Heart right ventricle (tissue), 16 donors: ENCODE data around the gene PHKB. TPM values are rescaled to one million over a fixed set of nuclear protein-coding genes. Genes with fewer than 3 reads are reported as not detected.

Source experiments
- ATAC-seq, 8 donors: fragments of 200-7000 bp; cut with Tn5 transposase; one replicate each; pipeline ENCODE4 v1.9.1; 2020; ENCODE audit warnings: mild to moderate bottlenecking in 8 of 8, moderate library complexity in 8 of 8, moderate number of reproducible peaks in 1 of 8
- DNase-seq, 2 donors: peaks; one replicate each; pipeline ENCODE4 v3.0.0-alpha.2; 2020
- H3K27ac ChIP-seq, 10 donors: fragments of 200-600 bp; sonication (generic) in 2 of 10; one replicate each; pipeline versions ENCODE4 v1.5.0 to v1.8.0; 2020 to 2022; ENCODE audit warnings: mild to moderate bottlenecking in 3 of 10
- H3K27me3 ChIP-seq, 7 donors: fragments of 200-600 bp; one replicate each; pipeline ENCODE4 v1.8.0; 2021 to 2022; ENCODE audit warnings: mild to moderate bottlenecking in 2 of 7
- H3K36me3 ChIP-seq, 9 donors: fragments of 200-600 bp; sonication (generic) in 1 of 9; one replicate each; pipeline versions ENCODE4 v1.5.0 to v1.8.0; 2020 to 2022; ENCODE audit warnings: mild to moderate bottlenecking in 2 of 9
- H3K4me1 ChIP-seq, 9 donors: fragments of 200-600 bp; sonication (generic) in 1 of 9; one replicate each; pipeline versions ENCODE4 v1.5.0 to v1.8.0; 2020 to 2022; ENCODE audit warnings: mild to moderate bottlenecking in 4 of 9
- H3K4me3 ChIP-seq, 10 donors: fragments of 200-600 bp; sonication (generic) in 2 of 10; one replicate each; pipeline versions ENCODE4 v1.5.0 to v1.8.0; 2020 to 2022; ENCODE audit warnings: mild to moderate bottlenecking in 7 of 10, moderate library complexity in 2 of 10
- H3K9me3 ChIP-seq, 11 donors: fragments of 200-600 bp in 10 of 11; sonication (generic) in 2 of 11; one replicate each; pipeline versions ENCODE4 v1.5.0 to v1.8.0; 2013 to 2022; ENCODE audit warnings: mild to moderate bottlenecking in 2 of 11, control low read depth in 1 of 11, moderate library complexity in 1 of 11
- CTCF ChIP-seq, 9 donors: fragments of 200-600 bp; sonication (generic) in 2 of 9; IDR thresholded peaks; one replicate each; pipeline versions ENCODE4 v1.5.0 to v1.8.0; 2021 to 2022; ENCODE audit warnings: antibody characterized with exemption in 9 of 9, mild to moderate bottlenecking in 5 of 9, moderate library complexity in 1 of 9
- WGBS, 2 donors: extraction: QIAGEN DNeasy Blood & Tissue Kit; methylation state at CpG; one replicate each; pipeline ENCODE4 v1.1.7; 2013; ENCODE audit warnings: inconsistent platforms in 1 of 2; 5-methylcytosine and 5-hydroxymethylcytosine counted together
- intact Hi-C, 10 donors: fragments of 100-400 bp; cut with DNase I; formaldehyde crosslinking; loops; one replicate each; pipeline versions ENCODE4 v1.11.1 to v1.14.2; 2022
- polyA plus RNA-seq, 2 donors: library from polyadenylated mRNA; stranded (reverse); fragments of 200-250 nt; gene quantifications; one replicate each; pipeline ENCODE4 v1.2.3, GENCODE V29; 2013
- total RNA-seq, 10 donors: library from RNA; stranded (reverse); fragmentation: NEBNext Ultra II Directional in 3 of 10; extraction: Animal tissue kit (Norgen Biotek cat#: 25700) in 3 of 10; gene quantifications; one replicate each; pipeline versions ENCODE4 v1.2.1 to v1.2.4, GENCODE V29; 2021 to 2023
- donor health status: Arrhythmogenic right ventricular cardiomyopathy.
- donor health status: ischemic (EF 13 %, LVEDD 7.1; RV severe dilation, severe dysfunction).
- donor health status: healthy with polysubstance abuse.
- donor health status: DM: no; HTN: yes; CAD: no.
- donor health status: DM: no; HTN: no; CAD: no.
- donor health status: ischemic (EF 25% LVEDD 6.9; RV normal size, moderate dysfunction).
- donor health status: ischemic (EF 25% LVEDD 5.7; RV mildly dilated, moderate dysfunction).
- donor health status: healthy.
- donor health status: DM: yes; HTN: yes; CAD: no.
- donor health status: Ischemic cardiomyopathy.
- donor health status: ischemic (EF 35%, LVEDD 5.7; RV mildly dilated, moderate dysfunction).
- donor health status: nonischemic (EF 11% LVEDD 7.7; RV severe dilation, severe dysfunction).
- donor health status: DM: yes; HTN: yes; CAD: no.
- donor health status: PGD.
- donor health status: ischemic (EF 29% LVEDD 5.4; RV normal size, mild dysfunction).
- donor health status: nonischemic (EF 23%, LVEDD 6.1; RV moderate dilation, normal function).

PHKB gene
- total and polyA plus RNA-seq, 12 donors: 16.9 to 76.6 (median 63.6) TPM

GRCh38 chr16:47492036-47492427 lies 30.9 kb downstream of the PHKB start:
- Histone ChIP-seq H3K36me3 (peaks cover 0 to 32% (median 0%) of the 10 kb centered on the region in 9 donors), H3K4me3 (no peak overlapping the region), H3K9me3 (peaks cover 0 to 50% (median 20%) of the 10 kb centered on the region in 11 donors), H3K27ac (peak overlapping the region in 9 of 10 donors; percentile 44 to 90 (median 81)), H3K27me3 (no peaks in the 10 kb centered on the region), H3K4me1 (peaks cover 6 to 44% (median 33%) of the 10 kb centered on the region in 9 donors)
- DNase-seq: no peak
- intact Hi-C loops: loop anchor here in 1 of 10 donors (2.0 kb wide), 1 partner anchor 31 kb away; the partner anchor contains the start of genes ITFG1 and PHKB
- no peak for ATAC-seq
- TF ChIP-seq CTCF (IDR thresholded peaks at IDR 0.05): no peak
- WGBS, 2 donors: 65 to 72% methylated on average over 1 of the region's 1 CpG

- peaks cover 6 to 44% (median 33%) of the 10 kb centered on the region in 9 donors for H3K4me1 ChIP-seq
- peak in 1 of 9 donors; percentile 32 for TF ChIP-seq CTCF (IDR thresholded peaks at IDR 0.05)
- H3K4me3 ChIP-seq: peak overlapping the region in 6 of 10 donors; percentile 20 to 30 (median 26)
- no peaks in the 10 kb centered on the region for H3K27me3 ChIP-seq
- DNase-seq (peak; percentile 79 to 93), ATAC-seq (peak; percentile 98 to 100 (median 100))
- peak overlapping the region; percentile 56 to 90 (median 81) for H3K27ac ChIP-seq
- peaks cover 0 to 49% (median 20%) of the 10 kb centered on the region in 11 donors for H3K9me3 ChIP-seq
- intact Hi-C loops: loop anchor here in 2 of 10 donors (1.0 to 2.0 kb wide), 2 partner anchors 30 to 32 kb away; partner anchors contain the start of genes ITFG1 (in 1 of the 2) and PHKB (in 1 of the 2)
- WGBS, 2 donors: 65 to 74% methylated on average over 10 of the region's 10 CpGs
- peaks cover 0 to 33% (median 4%) of the 10 kb centered on the region in 9 donors for H3K36me3 ChIP-seq
Observed at GRCh38 chr16:47492428-47493377, 31.6 kb downstream of the PHKB start.

- intact Hi-C loops: loop anchor here in 2 of 10 donors (1.0 to 2.0 kb wide), 2 partner anchors 31 to 33 kb away; partner anchors contain the start of genes ITFG1 (in 1 of the 2) and PHKB (in 1 of the 2)
- Histone ChIP-seq H3K4me1 (peaks cover 6 to 44% (median 33%) of the 10 kb centered on the region in 9 donors), H3K9me3 (peaks cover 0 to 39% (median 20%) of the 10 kb centered on the region in 11 donors), H3K4me3 (peak overlapping the region in 6 of 10 donors; percentile 20 to 30 (median 26)), H3K27me3 (no peaks in the 10 kb centered on the region), H3K27ac (peak overlapping the region; percentile 56 to 90 (median 81)), H3K36me3 (peaks cover 0 to 38% (median 8%) of the 10 kb centered on the region in 9 donors)
- TF ChIP-seq CTCF (IDR thresholded peaks at IDR 0.05): no peak
- 67 to 75% methylated on average over 9 of the region's 9 CpGs for WGBS, 2 donors
- ATAC-seq (no peak), DNase-seq (no peak)
Observed at GRCh38 chr16:47493381-47494337, 32.5 kb downstream of the PHKB start.
